Type B pancreatic cell (in vitro differentiated cells): ENCODE results near the gene CNGA1. TPM values are rescaled to one million over a fixed set of nuclear protein-coding genes. Genes with fewer than 3 reads are reported as not detected.
A peak's percentile ranks its signal among the peaks of the same experiment; 100 is the strongest.

Source experiments
- DNase-seq: peaks from one replicate; pipeline ENCODE4 v3.0.0; 2021; ENCODE audit warnings: mixed read lengths; ENCODE audit not compliant: unreplicated experiment; ENCODE audit errors: extremely low spot score
- H3K27ac Mint-ChIP-seq: 2 replicates; pipeline ENCODE4 v1.8.0; 2021; ENCODE audit warnings: mild to moderate bottlenecking, mixed read lengths
- H3K27me3 Mint-ChIP-seq: 2 replicates; pipeline ENCODE4 v1.8.0; 2021; ENCODE audit warnings: mixed read lengths
- H3K36me3 Mint-ChIP-seq: 2 replicates; pipeline ENCODE4 v1.8.0; 2021; ENCODE audit warnings: mixed read lengths
- H3K4me1 Mint-ChIP-seq: one replicate; pipeline ENCODE4 v1.8.0; 2021; ENCODE audit warnings: mixed read lengths; ENCODE audit not compliant: unreplicated experiment
- H3K4me3 Mint-ChIP-seq: 2 replicates; pipeline ENCODE4 v1.8.0; 2021; ENCODE audit warnings: mild to moderate bottlenecking, mixed read lengths
- H3K9me3 Mint-ChIP-seq: 2 replicates; pipeline ENCODE4 v1.8.0; 2021; ENCODE audit warnings: mixed read lengths
- CTCF ChIP-seq: fragments of 200-600 bp; sonication (generic); conservative IDR thresholded peaks from 2 replicates; pipeline ENCODE4 v1.5.0; 2021; ENCODE audit warnings: antibody characterized with exemption, mild to moderate bottlenecking
- total RNA-seq: library from RNA; stranded (reverse); gene quantifications from 2 replicates; pipeline ENCODE4 v1.2.1, GENCODE V29; 2021; ENCODE audit warnings: low replicate concordance

Gene CNGA1
- total RNA-seq, 1 donor from 2014 or later, result 1.0 TPM

- H3K4me3 Mint-ChIP-seq, result no peak overlapping the region
- no peak for TF ChIP-seq CTCF
- H3K4me1 Mint-ChIP-seq, result no peaks in the 10 kb centered on the region
- H3K9me3 Mint-ChIP-seq, result no peaks in the 10 kb centered on the region
- no peaks in the 10 kb centered on the region for H3K27me3 Mint-ChIP-seq
- no peaks in the 10 kb centered on the region for H3K36me3 Mint-ChIP-seq
- H3K27ac Mint-ChIP-seq, result no peak overlapping the region
- no peak for DNase-seq
Measured at GRCh38 chr4:48049483-48049882, 33.0 kb upstream of the CNGA1 start.

- no peak for TF ChIP-seq CTCF
- no peak for DNase-seq
- H3K4me3 Mint-ChIP-seq, result no peak overlapping the region
- no peaks in the 10 kb centered on the region for H3K36me3 Mint-ChIP-seq
- H3K27me3 Mint-ChIP-seq, result no peaks in the 10 kb centered on the region
- H3K27ac Mint-ChIP-seq, result no peak overlapping the region
- peaks cover 6% of the 10 kb centered on the region for H3K4me1 Mint-ChIP-seq
- no peaks in the 10 kb centered on the region for H3K9me3 Mint-ChIP-seq
Measured at GRCh38 chr4:48047896-48048295, 31.4 kb upstream of the CNGA1 start.

GRCh38 chr4:48047421-48047844 lies 31.0 kb upstream of the CNGA1 start:
- Mint-ChIP-seq H3K4me3 (no peak overlapping the region), H3K27me3 (no peaks in the 10 kb centered on the region), H3K27ac (no peak overlapping the region), H3K4me1 (peaks cover 10% of the 10 kb centered on the region), H3K9me3 (no peaks in the 10 kb centered on the region), H3K36me3 (no peaks in the 10 kb centered on the region)
- no peak for DNase-seq
- no peak for TF ChIP-seq CTCF

- peaks cover 16% of the 10 kb centered on the region for H3K4me1 Mint-ChIP-seq
- no peaks in the 10 kb centered on the region for H3K9me3 Mint-ChIP-seq
- no peak overlapping the region for H3K27ac Mint-ChIP-seq
- H3K27me3 Mint-ChIP-seq, result no peaks in the 10 kb centered on the region
- H3K36me3 Mint-ChIP-seq, result no peaks in the 10 kb centered on the region
- TF ChIP-seq CTCF, result no peak
- no peak overlapping the region for H3K4me3 Mint-ChIP-seq
- DNase-seq, result no peak
Measured at GRCh38 chr4:48046059-48046458, 29.6 kb upstream of the CNGA1 start.

GRCh38 chr4:48044298-48044697 lies 27.8 kb upstream of the CNGA1 start:
- no peaks in the 10 kb centered on the region for H3K27me3 Mint-ChIP-seq
- TF ChIP-seq CTCF, result no peak
- H3K36me3 Mint-ChIP-seq, result no peaks in the 10 kb centered on the region
- H3K27ac Mint-ChIP-seq, result no peak overlapping the region
- H3K4me3 Mint-ChIP-seq, result no peak overlapping the region
- no peak for DNase-seq
- no peaks in the 10 kb centered on the region for H3K9me3 Mint-ChIP-seq
- peaks cover 16% of the 10 kb centered on the region for H3K4me1 Mint-ChIP-seq

- Mint-ChIP-seq H3K4me1 (peaks cover 16% of the 10 kb centered on the region), H3K27me3 (no peaks in the 10 kb centered on the region), H3K36me3 (no peaks in the 10 kb centered on the region), H3K9me3 (no peaks in the 10 kb centered on the region), H3K4me3 (peak overlapping the region; percentile 2), H3K27ac (peak overlapping the region; percentile 17)
- DNase-seq, result no peak
- TF ChIP-seq CTCF, result no peak
Measured at GRCh38 chr4:48043504-48043903, 27.0 kb upstream of the CNGA1 start.
